ENCODE results near the gene IFNB1. TPM values are rescaled to one million over a fixed set of nuclear protein-coding genes. Genes with fewer than 3 reads are reported as not detected.

Gene IFNB1
- polyA plus RNA-seq (ENCODE audit: insufficient read length) = not detected
- long read RNA-seq, donor 1 = 0 reads
- long read RNA-seq, donor 2 = 0 reads
- long read RNA-seq, donor 3 = 0 reads
- long read RNA-seq, donor 4 = 0 reads
- long read RNA-seq, donor 5 = 0 reads
- long read RNA-seq, donor 6 = 0 reads
- long read RNA-seq, donor 7 = 0 reads
- long read RNA-seq, donor 8 = 0 reads

DNA sequence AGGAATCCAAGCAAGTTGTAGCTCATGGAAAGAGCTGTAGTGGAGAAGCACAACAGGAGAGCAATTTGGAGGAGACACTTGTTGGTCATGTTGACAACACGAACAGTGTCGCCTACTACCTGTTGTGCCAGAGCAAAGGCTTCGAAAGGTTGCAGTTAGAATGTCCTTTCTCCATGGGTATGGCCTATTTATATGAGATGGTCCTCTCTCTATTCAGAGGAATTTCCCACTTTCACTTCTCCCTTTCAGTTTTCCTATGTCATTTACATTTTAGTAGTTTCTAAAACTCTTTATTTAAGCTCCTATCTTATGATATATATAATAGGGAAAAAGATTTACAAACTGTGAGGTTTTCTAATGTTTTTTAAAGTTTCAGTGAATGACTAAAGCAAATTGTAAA is at the start of gene IFNB1:
Gene IFNB1, minus strand, starts transcription at position 162 of the 400 bp plus-strand sequence. Its CDS starts 73 bp downstream, at position 89.
- no peak for DNase-seq

DNA sequence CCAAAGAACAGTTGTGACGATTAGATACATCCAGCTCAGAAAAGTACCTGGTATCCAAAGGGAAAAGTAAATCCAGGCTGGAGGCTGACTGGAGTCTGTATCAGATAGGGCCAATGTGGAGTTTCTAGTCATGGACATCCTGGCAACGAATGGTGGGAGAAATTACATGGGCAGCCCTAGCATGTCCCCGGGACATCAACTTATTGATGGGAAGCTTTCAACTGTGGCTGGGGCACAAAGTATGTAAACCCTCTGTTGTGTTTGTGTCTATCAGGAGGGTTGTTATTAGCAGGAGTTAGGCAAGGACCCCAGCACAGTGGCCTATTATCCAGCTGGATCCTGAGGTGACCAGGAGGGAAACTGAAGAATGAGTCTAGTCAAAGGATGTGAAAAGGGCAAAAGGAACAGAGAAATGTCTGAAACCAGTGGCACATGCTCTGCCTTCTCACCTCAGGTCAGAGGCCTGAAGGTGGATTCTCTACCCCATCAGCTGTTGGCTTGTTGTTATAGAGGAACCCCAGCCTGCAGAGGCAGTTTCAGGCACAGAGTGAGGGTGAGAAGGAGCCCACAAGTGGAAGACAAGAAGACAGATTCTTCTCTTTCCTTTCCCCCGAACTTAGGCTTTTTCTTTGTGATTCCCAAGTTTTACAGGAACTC is 44.0 kb upstream of the IFNB1 start:
- no peak for DNase-seq

DNA sequence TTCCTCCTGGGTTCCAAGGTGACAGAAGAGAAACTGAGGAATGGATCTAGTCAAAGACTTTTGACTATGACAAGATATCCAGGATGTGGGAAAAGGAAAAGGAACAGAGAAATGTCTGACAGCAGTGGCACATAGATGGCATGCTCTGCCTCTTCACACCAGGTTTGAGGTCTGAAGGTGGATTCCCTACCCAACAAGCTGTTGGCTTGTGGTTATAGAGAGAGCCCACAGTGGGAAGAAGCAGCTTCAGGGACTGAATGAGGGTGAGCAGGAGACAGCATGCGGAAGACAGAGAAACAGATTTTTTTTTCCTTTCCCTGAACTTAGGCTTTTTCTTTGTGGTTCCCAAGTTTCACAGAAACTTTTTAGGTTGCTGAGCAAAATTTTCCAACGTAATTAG is 43.3 kb upstream of the IFNB1 start:
- no peak for DNase-seq

DNA sequence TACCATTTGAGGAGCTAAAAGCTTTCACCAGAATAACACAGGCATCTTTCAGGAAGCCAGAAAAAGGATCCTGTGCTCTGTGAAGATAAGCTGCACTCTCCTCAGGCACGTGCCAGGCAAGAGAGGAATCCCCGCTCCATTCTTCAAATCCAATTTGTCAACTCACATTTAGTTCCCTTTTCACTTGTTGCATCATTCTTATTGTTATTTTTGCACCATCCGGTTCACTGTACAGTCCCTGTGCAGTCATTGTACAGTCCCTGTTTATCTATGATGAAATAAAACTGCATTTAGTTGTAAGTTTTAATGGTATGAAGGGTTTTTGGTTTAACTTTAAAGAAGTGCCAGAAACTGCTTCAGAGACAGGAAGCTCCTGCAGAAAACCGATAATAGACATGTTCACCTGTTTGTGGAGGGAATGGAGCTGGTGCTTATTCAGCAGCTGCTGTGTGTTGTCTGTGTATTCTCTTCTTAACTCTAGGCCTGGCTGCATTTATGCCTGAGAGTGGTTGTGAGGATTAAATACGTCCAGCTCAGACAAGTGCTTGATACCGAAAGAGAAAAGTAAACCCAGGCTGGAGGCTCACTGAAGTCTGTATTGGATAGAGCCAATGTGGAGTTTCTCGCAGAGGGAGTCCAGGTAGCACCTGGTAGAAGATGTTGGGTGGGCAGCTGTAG is 41.5 kb upstream of the IFNB1 start:
- DNase-seq = no peak

DNA sequence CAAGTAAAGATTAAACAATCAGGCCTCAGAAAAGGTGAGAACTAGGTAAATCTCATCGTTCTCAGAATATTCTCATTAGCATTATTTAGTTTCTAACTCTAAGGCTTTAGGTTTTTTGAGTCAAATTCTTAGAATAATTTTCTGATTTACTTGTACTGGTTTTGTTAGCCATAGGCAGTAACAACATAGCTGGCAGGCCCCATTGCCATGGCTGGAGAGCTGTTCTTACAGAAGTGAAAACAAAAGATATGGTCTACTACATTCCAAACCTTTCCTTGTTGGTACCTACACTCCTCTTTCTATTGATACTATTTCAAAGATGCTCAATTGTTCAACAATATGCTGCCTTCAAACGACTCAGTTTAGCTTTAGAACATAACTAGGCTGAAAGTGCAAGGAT is 36.6 kb upstream of the IFNB1 start:
- DNase-seq = no peak

DNA sequence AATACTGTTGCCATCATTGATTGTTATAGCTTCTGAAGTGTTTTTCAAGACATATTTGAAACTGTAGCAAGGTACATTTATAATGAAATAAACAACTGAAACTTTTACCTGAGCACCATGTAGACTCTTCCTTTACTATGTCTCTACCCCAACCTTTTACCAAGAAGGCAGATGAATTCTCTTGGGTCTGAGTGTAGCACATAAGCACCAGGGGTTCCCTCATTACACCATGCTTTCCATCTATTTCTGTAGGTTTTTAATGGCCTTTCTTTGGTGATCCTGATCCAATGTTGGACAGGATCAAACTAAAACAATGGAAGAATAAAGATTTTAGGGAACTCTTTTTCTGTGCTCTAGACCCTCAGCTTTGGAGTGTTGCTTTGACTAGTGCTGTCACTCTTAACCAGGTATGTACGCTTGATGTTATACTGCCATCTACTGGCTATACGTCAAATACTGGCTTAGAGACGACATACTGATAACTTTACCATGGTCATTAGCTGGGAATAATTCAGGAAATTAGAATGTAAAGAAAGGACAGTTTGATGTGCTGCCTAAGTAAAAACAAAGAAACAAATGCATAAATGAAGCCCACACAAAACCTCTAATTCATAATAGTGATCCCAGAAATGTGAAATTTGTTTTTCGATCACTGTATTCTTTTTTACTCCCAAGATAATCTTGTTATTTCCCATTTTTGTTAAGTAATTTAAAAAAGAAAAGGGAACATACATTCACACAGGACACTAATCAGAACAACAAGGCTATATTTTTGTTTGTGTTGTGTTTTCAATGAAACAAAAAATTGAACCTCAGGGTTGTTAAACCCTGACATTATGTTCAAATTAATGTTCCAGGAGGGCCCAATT is 33.2 kb upstream of the IFNB1 start:
- DNase-seq = peak; percentile 71

DNA sequence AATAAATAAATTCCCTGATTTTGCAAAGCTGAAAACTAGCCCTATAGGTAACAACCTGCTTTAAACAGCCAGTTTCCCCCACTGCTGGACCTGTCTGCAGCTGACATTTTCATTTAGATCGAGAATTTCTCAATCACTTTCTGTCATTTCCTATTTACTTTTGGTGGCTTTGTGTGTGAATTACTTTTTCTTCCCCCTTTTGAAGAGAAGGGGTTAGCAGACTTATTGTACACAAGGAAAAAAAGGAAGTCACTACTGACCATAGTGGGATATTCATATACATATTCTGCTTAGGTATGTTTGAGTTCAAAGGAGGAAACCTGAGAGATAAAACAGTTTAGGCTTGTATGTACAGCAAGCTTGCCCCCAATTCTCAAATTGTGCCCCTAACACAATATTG is 27.0 kb upstream of the IFNB1 start:
- DNase-seq = no peak

DNA sequence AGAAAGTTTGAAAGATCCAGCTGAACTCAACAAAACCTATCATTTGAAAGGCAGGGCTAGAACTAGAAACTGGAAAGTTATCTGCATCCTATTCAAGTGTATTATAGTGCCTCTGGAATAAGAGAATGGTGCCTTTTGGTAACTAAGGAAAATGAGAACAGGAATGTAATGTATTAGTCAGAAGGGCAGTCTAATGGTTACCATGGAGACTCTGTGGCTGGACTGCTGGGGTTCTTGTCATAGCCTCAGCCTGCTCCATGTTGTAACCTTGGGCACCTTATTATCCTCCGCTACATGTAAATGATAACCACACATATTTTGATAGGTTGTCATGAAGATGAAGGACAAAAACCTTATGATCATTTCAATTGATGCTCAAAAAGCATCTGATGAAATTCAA is 24.6 kb upstream of the IFNB1 start:
- no peak for DNase-seq

DNA sequence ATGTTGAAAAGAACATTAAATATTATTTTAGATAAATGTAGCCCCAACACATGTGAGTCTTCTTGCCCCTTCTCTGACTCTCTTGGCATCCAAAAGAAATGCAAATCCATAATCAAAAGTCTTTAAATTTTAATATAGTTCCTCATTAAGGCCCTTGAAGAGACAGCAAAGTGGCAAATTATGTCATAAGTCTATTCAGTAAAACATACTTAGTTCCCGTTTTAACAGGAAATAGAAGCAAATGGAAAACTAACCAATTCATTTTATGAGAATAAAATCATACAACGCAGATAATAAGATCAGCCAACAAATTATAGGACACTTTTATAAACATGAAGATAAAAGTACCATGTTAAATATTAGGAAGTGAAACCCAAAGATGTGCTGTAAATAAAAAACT is 20.1 kb upstream of the IFNB1 start:
- no peak for DNase-seq

DNA sequence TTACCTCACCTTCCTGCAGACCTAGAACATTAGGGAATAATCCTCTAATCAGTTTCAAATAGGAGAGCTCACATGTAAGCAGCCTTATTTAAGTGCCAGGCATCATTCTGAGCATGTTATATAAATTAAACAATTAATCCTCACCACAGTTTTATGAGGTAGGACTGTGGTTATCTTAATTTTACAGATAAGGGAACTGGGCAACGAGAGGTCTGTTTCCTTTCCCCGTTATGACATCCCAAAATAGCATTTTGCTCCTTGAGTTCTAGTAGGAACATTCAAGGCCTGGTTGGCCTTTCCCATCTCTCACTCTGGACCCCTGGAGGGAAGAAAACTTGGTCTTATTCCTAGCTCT is 19.1 kb upstream of the IFNB1 start:
- no peak for DNase-seq

DNA sequence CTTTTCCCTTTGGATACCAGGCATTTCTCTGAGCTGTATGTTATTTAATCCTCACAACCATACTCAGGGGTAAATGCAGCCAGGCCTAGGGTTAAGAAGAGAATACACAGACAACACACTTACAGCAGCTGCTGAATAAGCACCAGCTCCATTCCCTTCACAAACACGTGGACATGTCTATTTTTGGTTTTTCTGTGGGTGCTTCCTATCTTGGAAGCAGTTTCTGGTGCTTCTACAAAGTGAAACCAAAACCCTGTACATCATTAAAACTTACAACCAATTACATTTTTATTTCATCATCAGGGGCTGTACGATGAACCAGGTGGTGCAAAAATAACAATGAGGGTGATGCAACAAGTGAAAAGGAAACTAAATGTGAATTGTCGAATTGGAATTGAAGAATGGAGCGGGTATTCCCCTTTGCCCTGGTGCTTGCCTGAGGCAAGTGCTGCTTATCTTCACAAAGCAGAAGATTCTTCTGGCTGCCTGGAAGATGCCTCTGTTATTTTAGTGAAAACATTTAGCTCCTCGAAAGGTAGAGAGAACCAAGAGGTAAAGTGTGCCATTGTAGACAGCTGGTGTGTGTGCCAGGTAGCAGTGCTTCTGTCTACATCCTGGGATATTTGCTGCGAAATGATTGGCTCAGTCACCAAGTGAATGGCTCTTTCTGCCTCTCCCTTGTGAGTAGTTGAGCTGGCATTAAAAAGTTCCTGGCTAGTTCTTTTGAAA is 18.6 kb upstream of the IFNB1 start:
- DNase-seq = no peak

DNA sequence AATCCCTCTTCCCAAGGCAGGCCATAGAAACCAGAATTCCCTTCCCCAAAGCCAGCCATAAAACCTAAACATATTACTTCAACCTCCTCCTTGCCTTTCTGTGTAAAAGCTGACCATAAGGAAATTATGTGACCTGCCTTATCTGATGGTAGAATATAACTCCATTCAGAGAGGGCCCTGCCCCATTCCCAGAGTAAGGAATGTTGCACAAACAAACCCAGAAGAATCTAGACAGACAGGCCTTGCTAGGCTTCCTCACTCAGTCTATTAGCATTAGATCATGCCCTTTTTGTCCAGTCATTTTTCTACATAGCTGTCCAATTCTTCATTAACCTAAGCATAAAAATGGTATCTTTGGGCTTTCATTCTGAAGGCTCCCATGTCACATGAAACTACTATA is 17.8 kb upstream of the IFNB1 start:
- DNase-seq = no peak

DNA sequence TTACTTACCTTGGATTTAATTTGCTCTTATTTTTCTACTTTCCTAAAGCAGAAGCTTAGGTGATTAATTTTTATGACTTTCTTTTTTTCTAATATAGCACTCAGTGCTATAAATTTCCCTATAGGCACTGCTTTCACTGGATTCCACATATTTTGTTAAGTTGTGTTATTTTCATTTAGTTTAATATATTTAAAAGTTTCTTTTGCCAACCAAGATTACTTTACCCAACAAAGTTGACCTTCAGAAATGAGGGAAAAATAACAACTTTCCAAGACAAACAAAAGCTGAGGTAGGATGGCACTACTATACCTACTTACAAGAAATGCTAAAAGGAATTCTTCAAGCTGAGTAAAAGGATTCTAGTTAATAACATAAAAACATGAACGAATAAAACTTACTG is 8.8 kb upstream of the IFNB1 start:
- DNase-seq = no peak

DNA sequence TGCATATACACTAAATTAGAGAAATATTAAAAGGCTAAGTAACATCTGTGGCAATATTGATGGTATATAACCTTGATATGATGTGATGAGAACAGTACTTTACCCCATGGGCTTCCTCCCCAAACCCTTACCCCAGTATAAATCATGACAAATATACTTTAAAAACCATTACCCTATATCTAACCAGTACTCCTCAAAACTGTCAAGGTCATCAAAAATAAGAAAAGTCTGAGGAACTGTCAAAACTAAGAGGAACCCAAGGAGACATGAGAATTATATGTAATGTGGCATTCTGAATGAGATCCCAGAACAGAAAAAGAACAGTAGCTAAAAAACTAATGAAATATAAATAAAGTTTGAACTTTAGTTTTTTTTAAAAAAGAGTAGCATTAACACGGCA is 7.3 kb upstream of the IFNB1 start:
- DNase-seq = no peak

DNA sequence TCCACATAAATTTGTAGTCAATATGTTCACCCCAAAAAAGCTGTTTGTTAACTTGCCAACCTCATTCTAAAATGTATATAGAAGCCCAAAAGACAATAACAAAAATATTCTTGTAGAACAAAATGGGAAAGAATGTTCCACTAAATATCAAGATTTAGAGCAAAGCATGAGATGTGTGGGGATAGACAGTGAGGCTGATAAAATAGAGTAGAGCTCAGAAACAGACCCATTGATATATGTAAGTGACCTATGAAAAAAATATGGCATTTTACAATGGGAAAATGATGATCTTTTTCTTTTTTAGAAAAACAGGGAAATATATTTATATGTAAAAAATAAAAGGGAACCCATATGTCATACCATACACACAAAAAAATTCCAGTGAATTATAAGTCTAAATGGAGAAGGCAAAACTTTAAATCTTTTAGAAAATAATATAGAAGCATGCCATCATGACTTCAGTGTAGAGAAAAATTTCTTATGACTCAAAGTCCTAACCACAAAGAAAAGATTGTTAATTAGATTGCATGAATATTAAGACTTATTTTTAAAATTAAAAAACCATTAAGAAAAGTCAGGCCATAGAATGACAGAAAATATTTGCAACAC is 6.6 kb upstream of the IFNB1 start:
- DNase-seq = no peak

DNA sequence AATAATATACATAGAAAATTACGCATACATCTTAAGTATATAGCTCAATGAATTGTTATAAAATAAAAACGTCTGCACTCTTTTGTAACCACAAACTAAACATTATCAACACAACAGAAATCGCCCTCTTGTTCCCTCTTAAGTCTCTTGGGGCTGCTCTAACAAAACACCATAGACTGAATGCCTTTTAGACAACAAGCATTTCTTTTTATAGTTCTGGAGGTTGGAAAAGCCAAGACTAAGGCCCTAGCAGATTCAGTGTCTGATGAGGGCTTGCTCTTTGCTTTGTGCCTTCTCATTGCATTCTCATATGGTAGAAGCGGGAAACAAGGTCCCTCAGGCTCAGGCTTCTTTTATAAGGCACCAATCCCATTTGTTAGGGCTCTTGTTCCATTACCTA is 4.9 kb upstream of the IFNB1 start:
- no peak for DNase-seq

DNA sequence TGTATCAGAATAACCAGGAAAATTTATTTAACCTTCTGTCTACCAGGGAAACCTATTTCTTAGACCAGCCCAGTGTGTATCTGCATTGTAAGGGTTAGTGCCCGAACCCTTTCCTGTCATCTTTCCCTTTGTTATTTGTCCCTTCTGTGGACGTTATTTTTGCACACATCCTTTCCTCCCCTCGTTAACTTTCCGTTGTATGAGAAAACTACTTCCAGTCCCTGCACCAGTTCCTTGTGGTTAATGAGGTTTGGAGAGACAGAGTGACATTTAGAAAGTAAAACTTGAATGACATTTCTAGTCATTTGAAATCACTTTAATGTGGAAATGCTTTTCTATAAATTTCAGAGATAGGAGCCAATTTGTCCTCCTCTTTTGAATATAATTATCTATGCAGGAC is 4.3 kb upstream of the IFNB1 start:
- DNase-seq = no peak

DNA sequence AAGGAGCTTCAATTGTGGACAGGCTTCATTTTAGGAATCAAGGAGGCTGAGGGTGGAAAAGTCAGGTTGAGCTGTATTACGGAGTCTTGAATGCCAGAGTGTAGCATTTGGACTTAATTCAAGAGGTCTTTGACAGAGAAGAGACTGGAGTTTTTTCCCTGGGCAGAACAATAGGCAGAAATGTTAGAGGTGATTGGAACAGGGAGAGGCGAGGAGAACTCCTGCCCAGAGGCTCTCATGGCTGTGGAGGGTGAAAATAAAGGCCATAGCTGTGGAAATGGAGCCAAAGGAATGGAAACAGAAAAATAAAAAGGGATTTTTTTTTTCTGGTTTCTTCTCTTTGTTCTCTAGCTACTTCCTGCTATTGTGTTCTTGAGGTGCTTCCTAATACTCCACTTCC is 3.7 kb upstream of the IFNB1 start:
- no peak for DNase-seq

DNA sequence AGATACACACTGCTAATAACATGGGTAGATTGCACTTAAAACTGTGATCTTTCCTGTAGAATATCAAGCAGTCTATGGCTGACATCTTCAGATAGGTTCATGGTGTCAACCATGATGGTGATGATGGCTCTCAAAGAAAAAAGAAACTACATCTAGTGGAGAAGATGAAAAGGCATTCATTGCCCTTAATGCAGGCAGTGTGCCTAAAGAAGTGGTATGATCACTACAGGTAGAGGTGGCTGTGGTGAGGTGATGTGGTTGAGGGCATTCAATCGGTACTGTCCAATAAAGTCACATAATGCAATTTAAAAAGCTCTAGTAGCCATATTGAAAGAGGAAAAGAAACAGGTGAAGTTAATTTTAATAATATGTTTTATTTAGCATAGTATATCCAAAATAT is 3.1 kb upstream of the IFNB1 start:
- no peak for DNase-seq

DNA sequence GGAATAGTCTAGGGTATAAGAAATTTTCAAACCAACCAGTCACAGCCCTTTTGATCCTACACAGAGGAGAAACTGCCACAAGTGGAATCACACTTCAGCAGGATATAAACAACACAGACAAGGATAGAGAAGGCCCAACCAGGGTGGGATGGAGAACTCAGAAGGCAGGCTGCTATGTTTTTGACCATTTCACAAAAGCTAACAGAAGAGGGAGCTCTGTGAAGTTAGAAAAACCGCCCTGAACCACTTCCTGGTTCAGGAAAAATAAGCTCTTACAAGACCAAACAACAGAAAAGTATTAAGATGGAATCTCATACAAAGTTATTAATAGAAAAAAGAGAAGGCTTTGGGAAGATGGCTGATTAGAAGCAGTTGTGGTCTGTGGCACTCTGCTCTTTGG is 960 bp upstream of the IFNB1 start:
- DNase-seq = no peak

DNA sequence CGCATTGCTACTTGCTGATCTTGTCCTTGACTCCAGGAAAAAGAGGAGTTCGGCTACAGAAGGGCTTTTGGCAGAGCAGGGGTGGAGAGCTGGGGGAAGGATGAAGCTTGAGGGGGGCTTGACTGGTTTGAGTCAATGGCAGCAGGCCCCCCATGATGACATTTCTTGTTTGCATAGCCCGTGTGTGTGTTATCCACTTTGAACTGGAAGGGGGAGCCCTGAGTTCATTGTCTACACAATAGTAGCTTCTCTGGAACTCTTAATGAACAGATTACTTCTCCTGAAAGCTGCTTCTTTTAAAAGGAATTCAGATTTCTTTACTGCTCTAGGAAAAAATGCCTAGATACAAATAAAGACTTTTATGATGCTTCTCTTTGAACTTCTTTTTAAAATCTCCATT is 2.3 kb downstream of the IFNB1 start:
- no peak for DNase-seq

DNA sequence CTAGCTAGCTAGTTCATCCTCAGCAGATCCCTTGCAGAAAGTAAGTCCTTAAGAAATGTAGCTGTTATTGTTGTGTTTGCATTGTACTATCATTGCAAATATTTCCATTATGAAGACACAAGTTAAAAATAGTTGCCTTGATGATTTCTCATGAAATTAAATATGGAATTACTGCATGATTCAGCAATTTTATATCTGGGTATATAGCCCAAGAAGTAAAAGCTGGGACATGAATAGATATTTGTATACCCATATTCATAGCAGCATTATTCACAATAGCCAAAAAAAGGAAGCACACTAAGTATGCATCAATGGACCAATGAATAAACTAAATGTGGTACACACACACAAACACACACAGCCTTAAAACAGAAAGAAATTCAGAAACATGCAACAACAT is 6.8 kb downstream of the IFNB1 start:
- no peak for DNase-seq

Measured in left kidney (tissue), 8 donors.